Epithelial cell of proximal tubule (primary cell): ENCODE measurements around the gene ACAD10. TPM values are rescaled to one million over a fixed set of nuclear protein-coding genes. Genes with fewer than 3 reads are reported as not detected.

Source experiments
- DNase-seq: peaks from one replicate; pipeline ENCODE4 v3.0.0-alpha.2; 2011; ENCODE audit warnings: low read depth
- H3K4me3 ChIP-seq: 2 replicates; pipeline ENCODE4 v1.5.1; 2011; ENCODE audit warnings: low read depth, mild to moderate bottlenecking, low read length
- total RNA-seq: library from RNA; depleted of rRNA; stranded (reverse); fragments of >200 nt; gene quantifications from 2 replicates; pipeline ENCODE4 v1.2.3, GENCODE V29; 2015
- TF ChIP-seq, protein P1 (sequence below): conservative IDR thresholded peaks from 2 replicates; pipeline ENCODE4 v1.5.1; 2012; ENCODE audit warnings: low read depth, mild to moderate bottlenecking, low read length

ACAD10 gene
- total RNA-seq, 1 donor from 2014 or later = 15.6 TPM

DNA sequence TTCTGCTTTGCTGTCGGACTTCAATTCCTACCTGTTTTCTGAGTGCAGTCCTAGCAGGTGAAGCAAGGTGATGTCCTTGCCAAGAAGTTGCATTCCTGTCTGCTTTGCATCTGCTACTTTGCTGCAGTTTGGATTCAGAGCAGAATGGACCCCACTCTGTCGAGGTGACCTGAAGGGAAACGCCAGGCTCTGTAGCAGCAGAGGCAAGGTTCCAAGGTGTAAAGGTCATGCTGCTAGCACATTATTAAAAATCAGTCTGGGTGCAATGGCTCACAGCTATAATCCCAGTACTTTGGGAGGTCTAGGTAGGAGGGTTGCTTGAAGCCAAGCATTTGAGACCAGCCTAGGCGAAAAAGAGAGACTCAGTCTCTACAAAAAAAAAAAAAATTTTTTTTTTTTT, 63.5 kb downstream of the ACAD10 start:
- H3K4me3 ChIP-seq = no peak overlapping the region
- TF ChIP-seq, protein P1, sequence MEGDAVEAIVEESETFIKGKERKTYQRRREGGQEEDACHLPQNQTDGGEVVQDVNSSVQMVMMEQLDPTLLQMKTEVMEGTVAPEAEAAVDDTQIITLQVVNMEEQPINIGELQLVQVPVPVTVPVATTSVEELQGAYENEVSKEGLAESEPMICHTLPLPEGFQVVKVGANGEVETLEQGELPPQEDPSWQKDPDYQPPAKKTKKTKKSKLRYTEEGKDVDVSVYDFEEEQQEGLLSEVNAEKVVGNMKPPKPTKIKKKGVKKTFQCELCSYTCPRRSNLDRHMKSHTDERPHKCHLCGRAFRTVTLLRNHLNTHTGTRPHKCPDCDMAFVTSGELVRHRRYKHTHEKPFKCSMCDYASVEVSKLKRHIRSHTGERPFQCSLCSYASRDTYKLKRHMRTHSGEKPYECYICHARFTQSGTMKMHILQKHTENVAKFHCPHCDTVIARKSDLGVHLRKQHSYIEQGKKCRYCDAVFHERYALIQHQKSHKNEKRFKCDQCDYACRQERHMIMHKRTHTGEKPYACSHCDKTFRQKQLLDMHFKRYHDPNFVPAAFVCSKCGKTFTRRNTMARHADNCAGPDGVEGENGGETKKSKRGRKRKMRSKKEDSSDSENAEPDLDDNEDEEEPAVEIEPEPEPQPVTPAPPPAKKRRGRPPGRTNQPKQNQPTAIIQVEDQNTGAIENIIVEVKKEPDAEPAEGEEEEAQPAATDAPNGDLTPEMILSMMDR = no peak
- no peak for DNase-seq

DNA sequence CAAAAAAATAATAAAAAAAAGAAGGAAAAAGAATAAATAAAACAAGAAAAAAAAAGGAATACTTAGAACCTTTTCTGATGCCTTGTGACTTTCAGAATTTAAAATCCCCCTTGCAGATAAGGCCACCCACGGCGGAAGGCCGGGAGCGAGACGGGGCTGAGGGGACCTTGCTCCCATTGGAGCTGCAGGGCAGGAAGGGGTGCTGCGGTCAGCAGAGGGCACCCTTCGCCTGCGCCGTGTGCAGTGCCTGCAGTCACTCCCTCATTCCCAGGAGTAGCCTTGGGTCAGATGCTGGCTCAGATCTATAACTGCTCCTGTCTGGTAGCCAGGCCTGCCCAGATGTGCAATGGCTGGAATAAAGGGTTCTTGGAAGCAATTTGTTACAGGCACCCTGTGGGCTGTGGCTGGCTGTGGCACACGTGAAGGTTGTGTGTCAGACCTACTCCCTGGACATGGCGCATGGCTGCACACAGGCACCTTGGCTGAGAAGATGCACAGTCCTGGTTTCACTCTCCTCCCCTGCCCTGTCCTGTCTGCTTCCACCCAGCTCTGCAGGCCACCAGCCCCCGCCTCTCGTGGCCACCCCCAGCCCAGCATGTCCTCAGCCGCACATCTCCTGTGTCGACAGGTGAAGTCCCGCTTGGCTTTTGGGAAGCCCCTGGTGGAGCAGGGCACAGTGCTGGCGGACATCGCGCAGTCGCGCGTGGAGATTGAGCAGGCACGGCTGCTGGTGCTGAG, 67.5 kb downstream of the ACAD10 start:
- TF ChIP-seq, protein P1 = peak; percentile 95
- H3K4me3 ChIP-seq = no peak overlapping the region
- no peak for DNase-seq

DNA sequence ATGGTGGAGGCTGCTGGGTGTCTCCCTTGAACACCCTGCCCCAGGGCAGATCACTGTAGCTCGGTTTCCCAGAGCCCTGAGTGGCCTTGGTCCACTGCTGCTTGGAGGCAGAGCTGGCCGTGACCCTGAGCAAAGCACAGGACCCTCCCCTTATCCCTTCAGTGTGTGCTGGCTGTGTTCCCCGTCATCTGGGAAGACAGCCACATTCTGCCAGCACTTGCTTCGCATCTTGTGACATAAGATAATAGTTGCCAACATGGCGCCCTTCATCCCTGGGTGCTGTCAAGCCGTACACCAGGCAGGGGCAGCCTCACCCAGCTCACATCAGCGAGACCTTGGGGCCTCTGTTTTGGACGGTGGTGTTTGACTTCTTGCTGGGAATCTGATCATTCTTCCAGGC, 68.8 kb downstream of the ACAD10 start:
- DNase-seq = no peak

GRCh38 chr12:111756196-111756595, 70.3 kb downstream of the ACAD10 start:
- no peak overlapping the region for H3K4me3 ChIP-seq
- TF ChIP-seq, protein P1 = no peak

More for the DNA sequence above, 68.8 kb downstream of the ACAD10 start:
- no peak overlapping the region for H3K4me3 ChIP-seq
- TF ChIP-seq, protein P1 = no peak

DNA sequence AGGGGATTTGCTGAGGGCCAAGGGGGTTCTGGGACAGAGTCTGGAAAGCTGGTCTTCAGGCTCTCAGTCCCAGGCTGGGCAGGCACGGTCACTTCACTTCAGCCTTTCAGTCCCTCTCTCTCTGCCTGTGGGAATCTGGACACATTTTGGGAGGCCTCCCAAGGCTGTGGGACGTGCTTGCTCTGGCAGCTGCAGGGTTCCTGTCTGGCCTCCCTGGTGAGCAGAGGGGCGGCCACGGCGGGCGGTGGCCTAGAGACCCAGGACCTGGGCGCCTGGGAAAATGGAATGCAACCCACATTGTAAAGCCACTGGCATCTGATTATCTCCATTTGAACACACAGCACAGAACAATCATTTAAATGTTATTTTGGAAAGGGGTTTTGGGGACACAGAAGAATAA, 70.8 kb downstream of the ACAD10 start:
- TF ChIP-seq, protein P1 = no peak
- DNase-seq = no peak
- no peak overlapping the region for H3K4me3 ChIP-seq

More at GRCh38 chr12:111756196-111756595, 70.3 kb downstream of the ACAD10 start:
- DNase-seq = no peak

GRCh38 chr12:111757361-111758119, 71.7 kb downstream of the ACAD10 start:
- TF ChIP-seq, protein P1 = no peak
- DNase-seq = no peak
- no peak overlapping the region for H3K4me3 ChIP-seq
